ENCODE data around the gene HAUS7. TPM values are rescaled to one million over a fixed set of nuclear protein-coding genes. Genes with fewer than 3 reads are reported as not detected.

HAUS7 gene
- polyA plus RNA-seq, 2 of the 4 experiments (the other 2 are of a cell fraction), result 39.1 to 53.6 TPM

DNA sequence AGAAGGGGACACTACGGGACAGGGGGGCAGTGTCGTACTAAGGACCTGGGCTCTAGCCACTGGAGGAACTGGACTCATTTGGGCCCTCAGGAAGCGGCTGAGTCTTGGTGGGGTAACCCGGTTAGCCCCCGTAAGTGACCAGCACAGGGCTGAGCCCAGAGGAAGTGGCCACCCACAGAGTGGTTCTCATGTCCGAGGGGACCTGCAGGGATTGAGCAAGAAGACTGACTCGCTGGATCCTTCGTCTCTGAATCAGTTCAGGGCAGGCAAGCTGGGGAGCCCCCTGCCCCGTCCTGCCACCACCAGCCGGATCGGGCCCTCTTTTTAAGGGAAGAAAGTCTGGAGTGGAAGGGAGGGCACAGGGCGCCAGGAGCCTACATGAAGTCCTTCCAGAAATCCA lies 23.7 kb upstream of the HAUS7 start:
- POLR2A ChIA-PET, result no interaction called here
- no peak overlapping the region for H3K4me2 ChIP-seq

DNA sequence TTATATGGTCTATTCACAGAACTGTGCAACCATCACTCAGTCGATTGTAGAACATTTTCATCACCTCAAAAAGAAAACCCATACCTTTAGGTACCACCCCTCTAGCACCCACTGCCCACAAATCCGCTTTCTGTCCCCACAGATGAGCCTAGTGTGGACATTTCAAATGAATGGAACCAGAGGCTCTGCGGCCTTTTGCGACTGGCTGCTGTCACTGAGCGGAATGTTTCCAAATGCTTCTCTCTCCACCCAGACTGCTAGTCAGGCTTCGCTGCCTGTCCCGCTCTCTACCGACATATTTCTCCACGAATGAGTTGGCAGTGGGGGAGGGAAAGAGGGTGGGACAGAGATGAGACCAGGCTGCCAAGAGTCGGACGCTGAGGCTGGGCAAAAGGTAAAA lies 22.7 kb upstream of the HAUS7 start:
- no peak for ATAC-seq
- Histone ChIP-seq H3K4me2 (no peak overlapping the region), H3K4me1 (peaks cover 6% of the 10 kb centered on the region; the same call in 1 of the 3 replicates), H3K4me3 (no peak overlapping the region), H3K9me3 (no peaks in the 10 kb centered on the region), H3K27ac (no peak overlapping the region)
- ChIA-PET CTCF (interaction anchor here (1.3 to 4.1 kb wide), 3 partner anchors 14 to 32 kb away, joined by 4 to 30 read pairs (median 4); partner anchors contain the start of gene HAUS7), POLR2A (no interaction called here)
- WGBS (ENCODE audit: missing lambda C conversion rate), result 65% methylated on average over 11 of the region's 11 CpGs
- no peak for DNase-seq (ENCODE audit: low read depth in 1 of 2, low spot score in 1 of 2)
- FAIRE-seq, result no peak
- TF ChIP-seq ESRRA (IDR thresholded peaks at IDR 0.05; ENCODE audit: borderline replicate concordance, low read length) (no peak), HEYL (CRISPR knock-in tag; IDR thresholded peaks at IDR 0.05) (no peak), BCL3 (IDR thresholded peaks at IDR 0.05) (no peak), KDM5A (IDR thresholded peaks at IDR 0.05) (no peak), ZNF302 (CRISPR knock-in tag; IDR thresholded peaks at IDR 0.05) (no peak), JUNB (IDR thresholded peaks at IDR 0.05) (no peak), EHMT2 (IDR thresholded peaks at IDR 0.05; ENCODE audit: low read depth) (no peak), FOSB (CRISPR knock-in tag; IDR thresholded peaks at IDR 0.05) (no peak), PBX3 (IDR thresholded peaks at IDR 0.05) (no peak), HES2 (IDR thresholded peaks at IDR 0.05) (no peak), KDM1A (IDR thresholded peaks at IDR 0.05; ENCODE audit: low read depth) (no peak), ZSCAN20 (CRISPR knock-in tag; IDR thresholded peaks at IDR 0.05) (no peak)
- TF ChIP-seq, protein P1, sequence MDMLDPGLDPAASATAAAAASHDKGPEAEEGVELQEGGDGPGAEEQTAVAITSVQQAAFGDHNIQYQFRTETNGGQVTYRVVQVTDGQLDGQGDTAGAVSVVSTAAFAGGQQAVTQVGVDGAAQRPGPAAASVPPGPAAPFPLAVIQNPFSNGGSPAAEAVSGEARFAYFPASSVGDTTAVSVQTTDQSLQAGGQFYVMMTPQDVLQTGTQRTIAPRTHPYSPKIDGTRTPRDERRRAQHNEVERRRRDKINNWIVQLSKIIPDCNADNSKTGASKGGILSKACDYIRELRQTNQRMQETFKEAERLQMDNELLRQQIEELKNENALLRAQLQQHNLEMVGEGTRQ (IDR thresholded peaks at IDR 0.05), result no peak

More for the DNA sequence above, 23.7 kb upstream of the HAUS7 start:
- no peaks in the 10 kb centered on the region for H3K4me1 ChIP-seq
- CTCF ChIA-PET, result interaction anchor here (1.3 to 4.1 kb wide), 3 partner anchors 13 to 33 kb away, joined by 4 to 30 read pairs (median 4); partner anchors contain the start of gene HAUS7
- DNase-seq (ENCODE audit: low read depth in 1 of 2, low spot score in 1 of 2) (no peak), ATAC-seq (no peak), FAIRE-seq (no peak)
- H3K27ac ChIP-seq, result no peak overlapping the region
- no peak for TF ChIP-seq EHF (CRISPR knock-in tag; IDR thresholded peaks at IDR 0.05)
- TF ChIP-seq ESRRA (IDR thresholded peaks at IDR 0.05; ENCODE audit: borderline replicate concordance, low read length), result no peak
- no peak for TF ChIP-seq MAZ (IDR thresholded peaks at IDR 0.05; ENCODE audit: borderline replicate concordance, low read depth, low read length)
- no peak overlapping the region for H3K4me3 ChIP-seq
- no peaks in the 10 kb centered on the region for H3K9me3 ChIP-seq
- 75% methylated on average over 11 of the region's 12 CpGs for whole genome bisulfite sequencing (ENCODE audit: missing lambda C conversion rate)

DNA sequence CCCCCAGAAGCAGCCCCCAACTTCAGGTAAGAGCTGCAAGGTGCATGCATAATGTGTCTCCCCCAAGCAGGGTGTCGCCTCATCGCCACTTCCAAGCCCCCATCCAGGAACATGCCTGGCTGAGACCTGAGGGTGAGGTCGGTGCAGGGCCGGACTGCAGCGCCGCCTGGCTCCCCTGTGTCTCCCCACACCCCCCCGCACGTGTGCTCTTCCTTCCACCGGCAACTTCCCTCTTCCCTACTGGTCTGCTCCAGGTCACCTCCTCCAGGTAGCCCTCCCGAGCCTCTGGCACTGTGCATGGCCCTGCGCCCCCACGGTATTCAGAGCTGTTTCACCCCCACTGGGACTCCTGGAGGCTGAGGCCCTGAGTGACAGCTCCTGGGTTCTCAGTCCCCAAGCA lies 22.2 kb upstream of the HAUS7 start:
- no peak for TF ChIP-seq PBX3 (IDR thresholded peaks at IDR 0.05)
- no peak for TF ChIP-seq ZSCAN20 (CRISPR knock-in tag; IDR thresholded peaks at IDR 0.05)
- TF ChIP-seq, protein P2, sequence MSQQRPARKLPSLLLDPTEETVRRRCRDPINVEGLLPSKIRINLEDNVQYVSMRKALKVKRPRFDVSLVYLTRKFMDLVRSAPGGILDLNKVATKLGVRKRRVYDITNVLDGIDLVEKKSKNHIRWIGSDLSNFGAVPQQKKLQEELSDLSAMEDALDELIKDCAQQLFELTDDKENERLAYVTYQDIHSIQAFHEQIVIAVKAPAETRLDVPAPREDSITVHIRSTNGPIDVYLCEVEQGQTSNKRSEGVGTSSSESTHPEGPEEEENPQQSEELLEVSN (IDR thresholded peaks at IDR 0.05; ENCODE audit: borderline replicate concordance, low read depth), result no peak
- no peak for TF ChIP-seq ESRRA (IDR thresholded peaks at IDR 0.05; ENCODE audit: borderline replicate concordance, low read length)
- no peak for TF ChIP-seq ZFP36 (IDR thresholded peaks at IDR 0.05; ENCODE audit: borderline replicate concordance, partially characterized antibody)
- no peak for TF ChIP-seq NPAS2 (CRISPR knock-in tag; IDR thresholded peaks at IDR 0.05; ENCODE audit: borderline replicate concordance)
- TF ChIP-seq EHF (CRISPR knock-in tag; IDR thresholded peaks at IDR 0.05), result no peak
- no peak for TF ChIP-seq CTCF (IDR thresholded peaks at IDR 0.05)
- no peak for TF ChIP-seq POLR2A (IDR thresholded peaks at IDR 0.05; ENCODE audit: low read length)
- no peak for TF ChIP-seq EHMT2 (IDR thresholded peaks at IDR 0.05; ENCODE audit: low read depth)
- TF ChIP-seq HES2 (IDR thresholded peaks at IDR 0.05), result no peak
- no peak for TF ChIP-seq FOXS1 (CRISPR knock-in tag; IDR thresholded peaks at IDR 0.05)
- TF ChIP-seq JUN (IDR thresholded peaks at IDR 0.05), result no peak
- no peak for TF ChIP-seq HEYL (CRISPR knock-in tag; IDR thresholded peaks at IDR 0.05)
- TF ChIP-seq CHD2 (IDR thresholded peaks at IDR 0.05; ENCODE audit: low read length, partially characterized antibody), result no peak
- no peak for TF ChIP-seq CHD4 (IDR thresholded peaks at IDR 0.05; ENCODE audit: borderline replicate concordance)
- peaks cover 9% of the 10 kb centered on the region; the same call in 1 of the 3 replicates for H3K4me1 ChIP-seq
- H3K9me3 ChIP-seq, result no peaks in the 10 kb centered on the region
- ATAC-seq (no peak), FAIRE-seq (no peak), DNase-seq (ENCODE audit: low read depth in 1 of 2, low spot score in 1 of 2) (no peak)
- ChIA-PET POLR2A (no interaction called here), CTCF (interaction anchor here (1.3 to 4.1 kb wide), 4 partner anchors 10 to 22 kb away, joined by 3 to 30 read pairs (median 8); partner anchors contain the start of gene HAUS7)
- no peak overlapping the region for H3K4me3 ChIP-seq
- WGBS (ENCODE audit: missing lambda C conversion rate), result 81% methylated on average over 12 of the region's 12 CpGs
- H3K4me2 ChIP-seq, result no peak overlapping the region
- H3K27ac ChIP-seq, result no peak overlapping the region

All from A549 (cell line).